Thyroid gland (tissue), 4 donors: ENCODE measurements around the gene RHOG.

Experiments
- POLR2A ChIP-seq, 2 donors: fragments of 450-650 bp; IDR thresholded peaks; one replicate each; pipeline ENCODE4 v1.6.1; 2017; ENCODE audit warnings: antibody characterized with exemption in 2 of 2, mild to moderate bottlenecking in 2 of 2, moderate library complexity in 1 of 2
- TF ChIP-seq, protein P1 (sequence below), 6 experiments: fragments of 200-600 bp in 3 of 6; fragments of 450-650 bp in 3 of 6; sonication (generic) in 3 of 6; IDR thresholded peaks; one replicate each; pipeline ENCODE4 v1.5.1; 2016 to 2019; ENCODE audit warnings: antibody characterized with exemption in 6 of 6, mild to moderate bottlenecking in 2 of 6, inconsistent platforms in 1 of 6, moderate library complexity in 1 of 6

DNA sequence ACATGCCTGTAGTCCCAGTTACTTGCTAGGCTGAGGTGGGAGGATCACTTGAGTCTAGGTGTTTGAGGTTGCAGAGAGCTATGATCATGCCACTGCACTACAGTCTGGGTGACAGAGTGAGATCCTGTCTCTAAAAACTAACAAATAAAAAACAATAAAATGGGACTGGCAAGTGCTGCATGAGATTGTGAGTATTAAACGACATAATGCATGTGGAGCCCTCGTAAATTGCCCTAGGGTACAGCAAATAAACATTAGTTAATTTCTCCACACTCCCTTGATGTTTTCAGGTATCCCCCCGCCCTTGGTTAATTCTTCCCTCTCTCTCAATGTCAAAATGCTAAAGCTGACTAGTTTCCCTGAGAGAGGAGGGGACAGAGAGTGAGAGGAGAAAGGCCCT is 4.9 kb upstream of the RHOG start:
- TF ChIP-seq, protein P1, sequence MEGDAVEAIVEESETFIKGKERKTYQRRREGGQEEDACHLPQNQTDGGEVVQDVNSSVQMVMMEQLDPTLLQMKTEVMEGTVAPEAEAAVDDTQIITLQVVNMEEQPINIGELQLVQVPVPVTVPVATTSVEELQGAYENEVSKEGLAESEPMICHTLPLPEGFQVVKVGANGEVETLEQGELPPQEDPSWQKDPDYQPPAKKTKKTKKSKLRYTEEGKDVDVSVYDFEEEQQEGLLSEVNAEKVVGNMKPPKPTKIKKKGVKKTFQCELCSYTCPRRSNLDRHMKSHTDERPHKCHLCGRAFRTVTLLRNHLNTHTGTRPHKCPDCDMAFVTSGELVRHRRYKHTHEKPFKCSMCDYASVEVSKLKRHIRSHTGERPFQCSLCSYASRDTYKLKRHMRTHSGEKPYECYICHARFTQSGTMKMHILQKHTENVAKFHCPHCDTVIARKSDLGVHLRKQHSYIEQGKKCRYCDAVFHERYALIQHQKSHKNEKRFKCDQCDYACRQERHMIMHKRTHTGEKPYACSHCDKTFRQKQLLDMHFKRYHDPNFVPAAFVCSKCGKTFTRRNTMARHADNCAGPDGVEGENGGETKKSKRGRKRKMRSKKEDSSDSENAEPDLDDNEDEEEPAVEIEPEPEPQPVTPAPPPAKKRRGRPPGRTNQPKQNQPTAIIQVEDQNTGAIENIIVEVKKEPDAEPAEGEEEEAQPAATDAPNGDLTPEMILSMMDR (IDR thresholded peaks at IDR 0.05) = no peak
- no peak for TF ChIP-seq POLR2A (IDR thresholded peaks at IDR 0.05)
